GM21737 (cell line): ENCODE measurements around the gene IZUMO1.
"Not testable (repeated sequence)": the region's sequence is repeated elsewhere in the genome, so short reads cannot be mapped to it uniquely, and the experiment has no call there.

Source experiments
- ATAC-seq: cut with Tn5 transposase; IDR thresholded peaks from one replicate; pipeline ENCODE4 v1.9.1; 2021; ENCODE audit warnings: mild to moderate bottlenecking, moderate library complexity; ENCODE audit not compliant: unreplicated experiment

IZUMO1 gene

GRCh38 chr19:48738557-48739403 lies 7.9 kb downstream of the IZUMO1 start:
- peak; percentile 79 for ATAC-seq

- ATAC-seq = no peak
Measured at GRCh38 chr19:48737360-48737998, 9.2 kb downstream of the IZUMO1 start.

GRCh38 chr19:48735031-48735615 lies 11.6 kb downstream of the IZUMO1 start:
- ATAC-seq = no peak

GRCh38 chr19:48734625-48735024 lies 12.1 kb downstream of the IZUMO1 start:
- ATAC-seq = no peak

GRCh38 chr19:48731452-48731851 lies 15.3 kb downstream of the IZUMO1 start:
- ATAC-seq = no peak

- no peak for ATAC-seq
Measured at GRCh38 chr19:48728911-48729664, 17.6 kb downstream of the IZUMO1 start.

- no peak for ATAC-seq
Measured at GRCh38 chr19:48726556-48726955, 20.2 kb downstream of the IZUMO1 start.

- no peak for ATAC-seq
Measured at GRCh38 chr19:48724796-48725753, 21.6 kb downstream of the IZUMO1 start.

GRCh38 chr19:48722196-48722708 lies 24.5 kb downstream of the IZUMO1 start:
- ATAC-seq = no peak

GRCh38 chr19:48720613-48721296 lies 26.0 kb downstream of the IZUMO1 start:
- peak; percentile 71 for ATAC-seq

GRCh38 chr19:48720251-48720612 lies 26.5 kb downstream of the IZUMO1 start:
- ATAC-seq = no peak

GRCh38 chr19:48719263-48720171 lies 27.2 kb downstream of the IZUMO1 start, which contains the start of gene MAMSTR:
Gene MAMSTR, minus strand, starts transcription at chr19:48719725. Its CDS starts 694 bp downstream, at chr19:48719031.
- ATAC-seq = no peak

GRCh38 chr19:48718711-48719231 lies 27.9 kb downstream of the IZUMO1 start:
- no peak for ATAC-seq

GRCh38 chr19:48718106-48718505 lies 28.6 kb downstream of the IZUMO1 start:
- not testable (repeated sequence) for ATAC-seq

GRCh38 chr19:48716562-48717291 lies 30.0 kb downstream of the IZUMO1 start:
- no peak for ATAC-seq

GRCh38 chr19:48715681-48716171 lies 31.0 kb downstream of the IZUMO1 start:
- no peak for ATAC-seq
